Prostate gland (tissue), 2 donors: ENCODE measurements around the gene GRIA4. TPM values are rescaled to one million over a fixed set of nuclear protein-coding genes. Genes with fewer than 3 reads are reported as not detected.

Source experiments
- DNase-seq: peaks from one replicate; pipeline ENCODE4 v3.0.0-alpha.2; 2019; ENCODE audit warnings: low spot score
- H3K27ac ChIP-seq, 2 donors: fragments of 200-600 bp; sonication (generic); 2 replicates each; pipeline ENCODE4 v1.5.1; 2017 to 2019
- H3K27me3 ChIP-seq: fragments of 200-600 bp; sonication (generic); replicated peaks from 2 replicates; pipeline ENCODE4 v1.5.1; 2019; ENCODE audit not compliant: insufficient read depth
- H3K36me3 ChIP-seq, 2 donors: fragments of 200-600 bp; sonication (generic); 1 replicate in 1 of 2; 2 replicates in 1 of 2; pipeline versions ENCODE4 v1.5.1 to v1.8.1; 2017 to 2019
- H3K4me1 ChIP-seq: fragments of 200-600 bp; sonication (generic); replicated peaks from 2 replicates; pipeline ENCODE4 v1.5.1; 2019
- H3K4me3 ChIP-seq, 2 donors: fragments of 200-600 bp; sonication (generic); 2 replicates each; pipeline ENCODE4 v1.5.1; 2017 to 2019
- H3K9me3 ChIP-seq: fragments of 200-600 bp; sonication (generic); 2 replicates; pipeline ENCODE4 v1.5.1; 2017
- POLR2A ChIP-seq: fragments of 450-650 bp; IDR thresholded peaks from one replicate; pipeline ENCODE4 v1.6.1; 2016; ENCODE audit warnings: antibody characterized with exemption, mild to moderate bottlenecking
- POLR2AphosphoS5 ChIP-seq: sonication (generic); formaldehyde crosslinking; IDR thresholded peaks from one replicate; pipeline ENCODE4 v1.6.1; 2017; ENCODE audit warnings: antibody characterized with exemption
- WGBS: methylation state at CpG from one replicate; pipeline ENCODE4 v1.1.5; 2018; 5-methylcytosine and 5-hydroxymethylcytosine counted together
- intact Hi-C: fragments of 100-400 bp; cut with DNase I; formaldehyde crosslinking; loops from one replicate; pipeline ENCODE4 v1.14.2; 2022
- total RNA-seq, 2 donors: library from RNA; depleted of rRNA; stranded (reverse); fragments of >200 nt; gene quantifications; one replicate each; pipeline ENCODE4 v1.1.0, GENCODE V29; 2016
- TF ChIP-seq, protein P1 (sequence below), 4 experiments: fragments of 200-600 bp in 2 of 4; fragments of 450-650 bp in 2 of 4; sonication (generic) in 2 of 4; IDR thresholded peaks; 1 replicate in 3 of 4; 2 replicates in 1 of 4; pipeline ENCODE4 v1.5.1; 2016 to 2019; ENCODE audit warnings: antibody characterized with exemption in 4 of 4, mild to moderate bottlenecking in 2 of 4, moderate library complexity in 2 of 4

The GRIA4 gene
- total RNA-seq, 2 donors from 2014 or later: not detected

DNA sequence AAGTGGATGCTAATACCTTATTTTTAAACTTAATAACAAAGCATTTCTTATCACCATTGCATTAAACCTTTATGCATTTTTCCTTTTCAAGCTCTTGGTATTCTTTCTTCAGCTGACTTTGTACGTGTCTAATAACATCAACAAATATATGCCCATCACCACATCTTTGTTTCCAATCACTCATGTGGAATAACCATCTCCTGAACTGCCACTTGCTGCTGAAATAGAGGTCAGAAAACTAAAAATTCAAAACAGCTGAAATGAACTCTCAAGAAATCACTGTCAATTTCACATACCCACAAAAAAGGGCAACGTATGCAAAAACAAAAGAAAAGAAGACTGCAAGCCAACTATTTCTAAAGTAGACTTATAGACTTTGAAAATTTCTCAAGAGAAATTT, 404.7 kb downstream of the GRIA4 start:
- Histone ChIP-seq H3K27ac (no peak overlapping the region), H3K4me3 (no peak overlapping the region), H3K4me1 (no peaks in the 10 kb centered on the region), H3K9me3 (no peaks in the 10 kb centered on the region), H3K27me3 (no peaks in the 10 kb centered on the region), H3K36me3 (no peaks in the 10 kb centered on the region)
- intact Hi-C loops: no loop called here
- no peak for DNase-seq
- 77% methylated on average over 2 of the region's 2 CpGs for WGBS
- TF ChIP-seq POLR2AphosphoS5: no peak
- TF ChIP-seq, protein P1, sequence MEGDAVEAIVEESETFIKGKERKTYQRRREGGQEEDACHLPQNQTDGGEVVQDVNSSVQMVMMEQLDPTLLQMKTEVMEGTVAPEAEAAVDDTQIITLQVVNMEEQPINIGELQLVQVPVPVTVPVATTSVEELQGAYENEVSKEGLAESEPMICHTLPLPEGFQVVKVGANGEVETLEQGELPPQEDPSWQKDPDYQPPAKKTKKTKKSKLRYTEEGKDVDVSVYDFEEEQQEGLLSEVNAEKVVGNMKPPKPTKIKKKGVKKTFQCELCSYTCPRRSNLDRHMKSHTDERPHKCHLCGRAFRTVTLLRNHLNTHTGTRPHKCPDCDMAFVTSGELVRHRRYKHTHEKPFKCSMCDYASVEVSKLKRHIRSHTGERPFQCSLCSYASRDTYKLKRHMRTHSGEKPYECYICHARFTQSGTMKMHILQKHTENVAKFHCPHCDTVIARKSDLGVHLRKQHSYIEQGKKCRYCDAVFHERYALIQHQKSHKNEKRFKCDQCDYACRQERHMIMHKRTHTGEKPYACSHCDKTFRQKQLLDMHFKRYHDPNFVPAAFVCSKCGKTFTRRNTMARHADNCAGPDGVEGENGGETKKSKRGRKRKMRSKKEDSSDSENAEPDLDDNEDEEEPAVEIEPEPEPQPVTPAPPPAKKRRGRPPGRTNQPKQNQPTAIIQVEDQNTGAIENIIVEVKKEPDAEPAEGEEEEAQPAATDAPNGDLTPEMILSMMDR (IDR thresholded peaks at IDR 0.05): no peak
- no peak for TF ChIP-seq POLR2A

DNA sequence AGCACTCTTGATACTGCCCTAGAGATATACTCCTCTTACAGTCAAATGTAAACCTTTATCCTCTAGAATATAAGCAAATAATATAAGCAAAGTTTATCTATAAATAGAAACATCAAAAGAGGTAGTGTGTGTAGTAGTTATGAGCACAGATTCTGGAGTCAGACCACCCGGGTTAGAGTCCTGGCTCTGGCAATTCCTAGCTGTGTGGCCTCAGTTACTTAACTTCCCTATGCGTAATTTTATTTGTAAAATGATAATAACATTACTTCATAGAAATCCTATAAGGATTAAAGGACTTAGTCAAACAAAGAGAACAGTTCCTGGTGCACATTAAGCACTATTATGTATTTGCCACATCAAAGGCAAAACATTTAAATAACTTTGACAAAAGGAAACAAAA, 405.2 kb downstream of the GRIA4 start:
- H3K27me3 ChIP-seq: no peaks in the 10 kb centered on the region
- no peaks in the 10 kb centered on the region for H3K9me3 ChIP-seq
- no peak overlapping the region for H3K4me3 ChIP-seq
- intact Hi-C loops: no loop called here
- DNase-seq: no peak
- H3K36me3 ChIP-seq: no peaks in the 10 kb centered on the region
- no peaks in the 10 kb centered on the region for H3K4me1 ChIP-seq
- 58% methylated on average over 2 of the region's 2 CpGs for WGBS
- TF ChIP-seq, protein P1 (IDR thresholded peaks at IDR 0.05): no peak
- TF ChIP-seq POLR2A: no peak
- no peak for TF ChIP-seq POLR2AphosphoS5
- H3K27ac ChIP-seq: no peak overlapping the region

DNA sequence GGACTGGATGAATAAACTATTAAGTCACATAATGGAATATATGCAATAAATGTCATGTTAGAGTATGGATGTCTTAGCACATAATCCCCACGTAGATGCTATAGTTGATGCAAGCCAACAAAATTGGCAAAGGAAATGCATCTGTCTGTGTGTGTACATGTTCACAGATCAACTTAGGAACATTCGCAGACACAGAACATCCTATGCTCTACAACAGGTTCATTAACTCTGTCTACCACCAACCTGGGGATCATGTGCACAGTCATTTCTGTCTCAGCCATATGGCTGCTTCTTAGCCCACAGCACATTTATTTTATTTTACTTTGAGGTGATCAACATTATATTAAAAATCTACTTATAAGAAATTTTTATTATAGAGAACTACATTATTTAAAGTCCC, 407.2 kb downstream of the GRIA4 start:
- no peak overlapping the region for H3K4me3 ChIP-seq
- intact Hi-C loops: no loop called here
- no peaks in the 10 kb centered on the region for H3K4me1 ChIP-seq
- TF ChIP-seq POLR2AphosphoS5 (no peak), POLR2A (no peak)
- TF ChIP-seq, protein P1 (IDR thresholded peaks at IDR 0.05): no peak
- no peak overlapping the region for H3K27ac ChIP-seq
- 66% methylated on average over 2 of the region's 2 CpGs for WGBS
- H3K27me3 ChIP-seq: no peaks in the 10 kb centered on the region
- DNase-seq: no peak
- H3K36me3 ChIP-seq: no peaks in the 10 kb centered on the region
- H3K9me3 ChIP-seq: no peaks in the 10 kb centered on the region

DNA sequence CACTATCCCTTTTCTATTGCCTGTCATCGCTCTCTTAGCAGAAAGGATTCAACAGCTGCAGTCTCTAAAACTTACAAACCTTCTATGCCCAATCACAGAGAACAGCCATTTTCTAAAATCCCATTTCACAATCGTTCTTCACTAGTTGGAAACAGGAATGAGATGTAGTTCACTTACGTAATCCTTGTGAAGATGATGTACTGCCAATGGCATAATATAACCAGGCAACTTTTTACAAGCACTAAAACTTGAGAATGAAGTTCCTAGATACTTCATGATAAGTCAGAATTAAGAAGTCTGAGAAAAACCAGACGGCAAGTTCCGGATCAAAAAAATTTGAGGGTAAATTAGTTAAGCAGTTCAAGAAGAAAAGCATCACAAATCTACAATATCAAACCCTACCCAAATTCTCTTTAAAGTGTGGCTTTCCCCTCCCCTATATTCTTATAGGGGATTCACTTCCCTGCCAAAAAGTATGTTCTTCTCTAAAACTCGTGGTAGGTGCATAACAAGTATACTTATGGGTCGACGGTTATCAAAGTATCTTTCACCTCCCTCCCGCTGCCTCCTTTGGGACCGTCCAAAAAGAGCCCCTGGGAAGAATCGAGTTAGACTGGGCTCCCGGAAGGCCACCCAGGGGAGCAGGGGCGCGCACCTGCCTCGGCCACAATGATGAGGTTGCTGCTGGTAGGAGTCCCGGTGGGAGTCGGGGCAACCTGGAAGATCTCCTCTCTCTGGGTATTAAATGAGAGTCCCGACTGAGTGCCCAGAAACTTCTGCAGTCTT, 411.5 kb downstream of the GRIA4 start:
- Histone ChIP-seq H3K36me3 (no peaks in the 10 kb centered on the region), H3K9me3 (no peaks in the 10 kb centered on the region), H3K27ac (peak overlapping the region; percentile 58 to 70), H3K4me3 (peak overlapping the region; percentile 70 to 83), H3K27me3 (no peaks in the 10 kb centered on the region), H3K4me1 (no peaks in the 10 kb centered on the region)
- 17% methylated on average over 18 of the region's 18 CpGs for WGBS
- intact Hi-C loops: loop anchor here (2.0 kb wide), 1 partner anchor 55 kb away; the partner anchor contains the start of genes AASDHPPT and KBTBD3
- TF ChIP-seq, protein P1 (IDR thresholded peaks at IDR 0.05): no peak
- TF ChIP-seq POLR2AphosphoS5: no peak
- TF ChIP-seq POLR2A: no peak
- no peak for DNase-seq
